ENCODE data around the gene ITPKA. TPM values are rescaled to one million over a fixed set of nuclear protein-coding genes. Genes with fewer than 3 reads are reported as not detected.

ITPKA gene
- total and polyA plus RNA-seq, 12 donors = 0.55 to 6.8 (median 1.6) TPM

GRCh38 chr15:41512512-41512939 is 18.9 kb downstream of the ITPKA start:
- TF ChIP-seq CTCF (IDR thresholded peaks at IDR 0.05) = no peak
- no peaks in the 10 kb centered on the region for H3K9me3 ChIP-seq
- DNase-seq (no peak), ATAC-seq (peak in 3 of 8 donors; percentile 10 to 37 (median 20))
- H3K36me3 ChIP-seq = peaks cover 0 to 8% (median 0%) of the 10 kb centered on the region in 9 donors
- peak overlapping the region; percentile 19 to 51 (median 44) for H3K4me3 ChIP-seq
- intact Hi-C loops (cut with DNase I) = no loop called here
- no peak overlapping the region for H3K27ac ChIP-seq
- 6% methylated on average over 33 of the region's 33 CpGs for WGBS, 2 donors
- peaks cover 16 to 49% (median 32%) of the 10 kb centered on the region in 7 donors for H3K27me3 ChIP-seq
- H3K4me1 ChIP-seq = peaks cover 8 to 29% (median 27%) of the 10 kb centered on the region in 9 donors

- H3K36me3 ChIP-seq = peaks cover 0 to 13% (median 0%) of the 10 kb centered on the region in 9 donors
- WGBS, 2 donors = 1 to 2% methylated on average over 40 of the region's 40 CpGs
- peak overlapping the region; percentile 19 to 51 (median 44) for H3K4me3 ChIP-seq
- peaks cover 16 to 49% (median 32%) of the 10 kb centered on the region in 7 donors for H3K27me3 ChIP-seq
- intact Hi-C loops (cut with DNase I) = no loop called here
- DNase-seq = peak in 1 of 2 donors; percentile 31
- no peaks in the 10 kb centered on the region for H3K9me3 ChIP-seq
- peak in 5 of 8 donors; percentile 36 to 59 (median 53) for ATAC-seq
- H3K4me1 ChIP-seq = peaks cover 8 to 29% (median 27%) of the 10 kb centered on the region in 9 donors
- no peak overlapping the region for H3K27ac ChIP-seq
- TF ChIP-seq CTCF (IDR thresholded peaks at IDR 0.05) = no peak
These were observed 19.3 kb downstream of the ITPKA start for GRCh38 chr15:41512940-41513505.

- TF ChIP-seq CTCF (IDR thresholded peaks at IDR 0.05) = no peak
- no peak within 1 kb of the TSS for H3K27ac ChIP-seq
- 8 to 9% methylated on average over 33 of the region's 33 CpGs for WGBS, 2 donors
- no peaks in the 10 kb centered on the region for H3K9me3 ChIP-seq
- H3K27me3 ChIP-seq = peaks cover 16 to 49% (median 32%) of the 10 kb centered on the region in 7 donors
- no peak for DNase-seq
- H3K36me3 ChIP-seq = peaks cover 0 to 16% (median 0%) of the 10 kb centered on the region in 9 donors
- H3K4me3 ChIP-seq = peak within 1 kb of the TSS; percentile 19 to 51 (median 44)
- ATAC-seq = peak; percentile 30 to 65 (median 34)
- intact Hi-C loops (cut with DNase I) = no loop called here
- H3K4me1 ChIP-seq = peaks cover 8 to 29% (median 27%) of the 10 kb centered on the region in 9 donors
These were observed 20.0 kb downstream of the ITPKA start, which contains the start of gene LTK for GRCh38 chr15:41513506-41514227. LTK (minus strand) TSS chr15:41513827; CDS start chr15:41513709, 118 bp downstream.

DNA sequence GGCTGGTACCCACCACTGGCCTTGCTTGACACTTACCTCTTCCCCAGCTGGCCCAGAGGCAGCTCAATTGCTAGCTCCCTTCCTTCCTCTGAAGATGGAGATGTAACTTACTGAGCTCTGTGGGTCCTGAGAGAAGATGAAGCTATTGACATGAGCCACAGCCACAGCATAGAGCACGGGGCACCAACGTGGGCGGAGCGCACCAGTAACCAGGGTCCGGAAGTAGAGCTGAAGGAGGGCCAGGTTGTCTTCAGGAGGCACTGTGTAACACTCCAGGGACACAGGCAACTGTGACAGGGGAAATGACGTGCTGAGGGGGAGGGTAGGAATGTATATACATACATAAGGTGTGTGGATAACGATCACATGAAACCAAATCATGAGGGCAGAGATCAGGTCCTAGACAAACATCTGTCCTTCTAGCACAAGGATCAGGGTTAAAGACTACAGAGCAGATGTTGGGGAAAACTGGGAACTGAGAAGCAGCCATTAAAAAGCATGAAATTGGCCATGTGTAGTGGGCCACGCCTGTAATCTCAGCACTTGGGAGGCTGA is 24.3 kb downstream of the ITPKA start:
- no peak for TF ChIP-seq CTCF (IDR thresholded peaks at IDR 0.05)
- WGBS, 2 donors = 95 to 98% methylated on average over 8 of the region's 8 CpGs
- Histone ChIP-seq H3K9me3 (no peaks in the 10 kb centered on the region), H3K4me3 (no peak overlapping the region), H3K4me1 (peaks cover 0 to 13% (median 10%) of the 10 kb centered on the region in 9 donors), H3K27me3 (peaks cover 0 to 16% (median 10%) of the 10 kb centered on the region in 7 donors), H3K36me3 (peaks cover 0 to 40% (median 8%) of the 10 kb centered on the region in 9 donors), H3K27ac (no peak overlapping the region)
- ATAC-seq (no peak), DNase-seq (no peak)
- intact Hi-C loops (cut with DNase I) = no loop called here
